Mesendoderm (in vitro differentiated cells): Measurements from ENCODE around the gene ECE1.
"Not testable (repeated sequence)": the region's sequence is repeated elsewhere in the genome, so short reads cannot be mapped to it uniquely, and the experiment has no call there.

ENCODE experiments used
- DNase-seq: peaks from one replicate; pipeline ENCODE4 v3.0.0; 2013
- H2AK5ac ChIP-seq: 2 replicates; pipeline ENCODE4 v1.6.1; 2013; ENCODE audit warnings: low read length, inconsistent platforms
- H2BK120ac ChIP-seq: 2 replicates; pipeline ENCODE4 v1.6.1; 2013; ENCODE audit warnings: low read depth, mild to moderate bottlenecking, low read length, moderate library complexity, mixed read lengths
- H2BK15ac ChIP-seq: replicated peaks from 2 replicates; pipeline ENCODE4 v1.6.1; 2013; ENCODE audit warnings: low read depth, mild to moderate bottlenecking, moderate library complexity
- H2BK5ac ChIP-seq: 2 replicates; pipeline ENCODE4 v1.6.1; 2013; ENCODE audit warnings: low read length, inconsistent platforms
- H3K18ac ChIP-seq: 2 replicates; pipeline ENCODE4 v1.6.1; 2013; ENCODE audit warnings: mild to moderate bottlenecking, low read length, mixed read lengths
- H3K23ac ChIP-seq: one replicate; pipeline ENCODE4 v1.6.1; 2013; ENCODE audit warnings: low read length
- H3K27ac ChIP-seq: 2 replicates; pipeline ENCODE4 v1.5.1; 2013; ENCODE audit warnings: low read depth, mild to moderate bottlenecking, inconsistent platforms, low read length, moderate library complexity
- H3K27me3 ChIP-seq: 2 replicates; pipeline ENCODE4 v1.6.1; 2013; ENCODE audit warnings: low read length, control low read depth, mild to moderate bottlenecking, inconsistent platforms; ENCODE audit not compliant: insufficient read depth, poor library complexity
- H3K36me3 ChIP-seq: 2 replicates; pipeline ENCODE4 v1.6.1; 2013; ENCODE audit warnings: low read length, inconsistent platforms; ENCODE audit not compliant: control insufficient read depth, insufficient read depth
- H3K4ac ChIP-seq: one replicate; pipeline ENCODE4 v1.6.1; 2013; ENCODE audit warnings: low read depth, mild to moderate bottlenecking, low read length, moderate library complexity
- H3K4me1 ChIP-seq: 2 replicates; pipeline ENCODE4 v1.6.1; 2013; ENCODE audit warnings: low read depth, low read length, inconsistent platforms; ENCODE audit not compliant: control insufficient read depth
- H3K4me2 ChIP-seq: 2 replicates; pipeline ENCODE4 v1.6.1; 2013; ENCODE audit warnings: low read length
- H3K4me3 ChIP-seq: 2 replicates; pipeline ENCODE4 v1.5.1; 2013; ENCODE audit warnings: mild to moderate bottlenecking, low read length
- H3K56ac ChIP-seq: one replicate; pipeline ENCODE4 v1.6.1; 2013; ENCODE audit warnings: low read length
- H3K79me1 ChIP-seq: 2 replicates; pipeline ENCODE4 v1.6.1; 2013; ENCODE audit warnings: low read length, inconsistent platforms
- H3K79me2 ChIP-seq: 2 replicates; pipeline ENCODE4 v1.6.1; 2013; ENCODE audit warnings: mild to moderate bottlenecking, low read length; ENCODE audit not compliant: control insufficient read depth, insufficient read depth
- H3K9ac ChIP-seq: 2 replicates; pipeline ENCODE4 v1.6.1; 2013; ENCODE audit warnings: low read length, inconsistent platforms
- H4K5ac ChIP-seq: one replicate; pipeline ENCODE4 v1.6.1; 2013; ENCODE audit warnings: low read length
- H4K8ac ChIP-seq: one replicate; pipeline ENCODE4 v1.6.1; 2013; ENCODE audit warnings: low read depth, mild to moderate bottlenecking, control low read depth, low read length, moderate library complexity
- WGBS: extraction: QIAGEN DNeasy Blood & Tissue Kit; methylation state at CpG from one replicate; pipeline ENCODE4 v1.1.7; 2013; ENCODE audit warnings: low lambda C conversion rate, missing lambda C conversion rate; ENCODE audit not compliant: insufficient coverage; ENCODE audit errors: extremely low coverage; 5-methylcytosine and 5-hydroxymethylcytosine counted together

Gene ECE1

DNA sequence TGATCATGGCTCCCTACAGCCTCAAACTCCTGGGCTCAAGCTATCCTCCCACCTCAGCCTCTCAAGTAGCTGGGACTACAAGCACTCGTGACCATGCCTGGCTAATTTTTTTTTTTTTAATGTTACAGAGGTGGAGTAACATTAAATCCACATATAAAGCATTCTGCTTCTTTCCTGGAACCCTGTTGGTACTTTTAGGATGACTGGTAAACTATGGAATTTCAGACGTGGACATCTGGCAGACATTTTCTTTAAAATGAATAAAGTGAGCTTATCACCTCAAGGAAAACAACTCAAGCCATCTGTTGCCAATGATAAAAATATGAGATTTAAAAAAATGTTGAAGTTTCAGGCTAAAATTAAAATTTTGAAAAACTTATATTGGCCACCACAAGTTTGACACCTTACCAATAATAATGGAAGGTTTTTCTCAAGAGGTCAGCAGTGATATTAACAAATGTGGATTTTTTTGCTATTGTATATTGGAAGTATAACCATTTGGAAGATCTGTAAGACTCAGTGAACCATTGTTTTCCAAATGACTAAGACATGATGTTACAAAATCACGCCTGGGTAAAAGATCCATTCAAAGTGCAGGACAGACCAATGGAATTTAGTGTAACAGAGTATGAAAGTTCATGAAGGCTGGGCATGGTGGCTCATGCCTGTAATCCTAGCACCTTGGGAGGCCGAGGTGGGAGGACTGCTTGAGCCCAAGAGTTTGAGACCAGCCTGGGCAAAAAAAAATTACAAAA lies 60.8 kb downstream of the ECE1 start:
- Histone ChIP-seq H4K5ac (no peak overlapping the region), H4K8ac (no peak overlapping the region), H3K23ac (no peak overlapping the region), H3K18ac (no peak overlapping the region), H2BK15ac (no peak overlapping the region), H3K4me3 (no peak overlapping the region), H3K4ac (no peak overlapping the region), H2BK5ac (no peak overlapping the region), H3K9ac (no peak overlapping the region), H3K56ac (no peak overlapping the region), H3K79me1 (no peaks in the 10 kb centered on the region), H2BK120ac (no peak overlapping the region), H3K36me3 (no peaks in the 10 kb centered on the region), H3K27me3 (no peaks in the 10 kb centered on the region), H3K27ac (no peak overlapping the region), H3K4me2 (no peak overlapping the region), H2AK5ac (no peak overlapping the region), H3K4me1 (no peaks in the 10 kb centered on the region), H3K79me2 (no peaks in the 10 kb centered on the region)
- no CpG with 5 or more reads among the region's 4 CpGs for WGBS
- no peak for DNase-seq

DNA sequence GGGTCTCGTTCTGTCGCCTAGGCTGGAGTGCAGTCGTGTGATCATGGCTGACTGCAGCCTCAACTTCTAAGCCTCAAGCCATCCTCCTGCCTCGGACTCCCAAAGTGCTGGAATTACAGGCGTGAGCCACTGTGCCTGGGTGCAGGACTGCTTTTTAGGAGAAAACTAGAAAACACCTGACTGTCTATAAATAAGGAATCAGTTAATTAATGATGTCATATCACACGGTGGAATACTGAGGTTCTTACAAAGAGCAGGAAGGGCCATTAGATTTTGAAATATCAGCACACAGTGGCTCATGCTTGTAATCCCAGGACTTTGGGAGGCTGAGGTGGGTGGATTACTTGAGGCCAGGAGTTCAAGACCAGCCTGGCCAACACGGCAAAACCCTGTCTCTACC lies 62.0 kb downstream of the ECE1 start:
- H3K4ac ChIP-seq, H2AK5ac ChIP-seq, H4K8ac ChIP-seq, H3K4me1 ChIP-seq, H3K4me2 ChIP-seq, H3K9ac ChIP-seq, H3K4me3 ChIP-seq, H2BK120ac ChIP-seq, H3K27ac ChIP-seq, DNase-seq, H3K27me3 ChIP-seq, H3K36me3 ChIP-seq, H3K23ac ChIP-seq, H4K5ac ChIP-seq, H3K79me1 ChIP-seq, H3K18ac ChIP-seq, H3K79me2 ChIP-seq, H3K56ac ChIP-seq, H2BK15ac ChIP-seq, H2BK5ac ChIP-seq: not testable (repeated sequence)
- no CpG with 5 or more reads among the region's 7 CpGs for WGBS

DNA sequence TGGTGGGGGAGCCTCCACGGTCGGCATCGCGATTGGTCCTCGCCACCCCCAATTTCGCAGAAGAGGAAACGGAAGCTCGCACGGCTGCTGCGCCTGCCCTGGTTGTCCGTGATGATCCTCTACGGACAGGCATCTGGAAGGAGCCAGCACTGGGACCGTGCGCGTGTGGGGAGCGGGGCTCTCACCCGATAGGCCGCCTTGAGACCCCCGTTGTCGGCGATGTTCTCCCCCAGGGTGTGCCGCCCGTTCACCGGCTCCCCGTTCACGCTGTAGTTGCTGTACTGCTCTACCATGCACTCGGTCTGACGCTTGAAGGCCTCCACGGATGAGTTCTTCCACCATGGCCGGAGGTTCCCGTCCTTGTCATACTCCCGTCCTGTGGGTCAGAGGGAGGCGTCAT lies 65.2 kb downstream of the ECE1 start:
- H3K4me2 ChIP-seq: no peak overlapping the region
- H3K4me1 ChIP-seq: no peaks in the 10 kb centered on the region
- no peaks in the 10 kb centered on the region for H3K79me1 ChIP-seq
- DNase-seq: no peak
- H2BK15ac ChIP-seq: no peak overlapping the region
- no peak overlapping the region for H4K5ac ChIP-seq
- no peak overlapping the region for H2BK5ac ChIP-seq
- H3K27me3 ChIP-seq: no peaks in the 10 kb centered on the region
- H2AK5ac ChIP-seq: no peak overlapping the region
- H2BK120ac ChIP-seq: no peak overlapping the region
- no peak overlapping the region for H4K8ac ChIP-seq
- no peaks in the 10 kb centered on the region for H3K79me2 ChIP-seq
- no peak overlapping the region for H3K56ac ChIP-seq
- no peak overlapping the region for H3K4ac ChIP-seq
- H3K18ac ChIP-seq: no peak overlapping the region
- no peak overlapping the region for H3K9ac ChIP-seq
- no peak overlapping the region for H3K27ac ChIP-seq
- H3K23ac ChIP-seq: no peak overlapping the region
- no peak overlapping the region for H3K4me3 ChIP-seq
- WGBS: no CpG with 5 or more reads among the region's 33 CpGs
- peaks cover 1% of the 10 kb centered on the region for H3K36me3 ChIP-seq

GRCh38 chr1:21220815-21221214 lies 69.4 kb downstream of the ECE1 start:
- no peaks in the 10 kb centered on the region for H3K79me1 ChIP-seq
- no peak overlapping the region for H3K27ac ChIP-seq
- H2BK120ac ChIP-seq: no peak overlapping the region
- no peak overlapping the region for H2BK15ac ChIP-seq
- H3K36me3 ChIP-seq: peaks cover 1% of the 10 kb centered on the region
- no peak overlapping the region for H3K23ac ChIP-seq
- no peak overlapping the region for H4K5ac ChIP-seq
- no peak overlapping the region for H3K9ac ChIP-seq
- no peaks in the 10 kb centered on the region for H3K27me3 ChIP-seq
- peaks cover 2% of the 10 kb centered on the region for H3K4me1 ChIP-seq
- no peak overlapping the region for H2AK5ac ChIP-seq
- no peak overlapping the region for H4K8ac ChIP-seq
- no peak overlapping the region for H2BK5ac ChIP-seq
- no peak overlapping the region for H3K56ac ChIP-seq
- DNase-seq: no peak
- no peak overlapping the region for H3K4ac ChIP-seq
- no peak overlapping the region for H3K18ac ChIP-seq
- H3K4me3 ChIP-seq: no peak overlapping the region
- H3K4me2 ChIP-seq: no peak overlapping the region
- WGBS: no CpG with 5 or more reads among the region's 7 CpGs
- no peaks in the 10 kb centered on the region for H3K79me2 ChIP-seq

GRCh38 chr1:21219674-21220073 lies 70.6 kb downstream of the ECE1 start:
- Histone ChIP-seq H3K18ac (no peak overlapping the region), H3K4ac (no peak overlapping the region), H3K4me3 (no peak overlapping the region), H3K79me1 (no peaks in the 10 kb centered on the region), H4K5ac (no peak overlapping the region), H3K27ac (no peak overlapping the region), H2BK120ac (no peak overlapping the region), H2BK15ac (no peak overlapping the region), H3K23ac (no peak overlapping the region), H3K79me2 (no peaks in the 10 kb centered on the region), H3K27me3 (no peaks in the 10 kb centered on the region), H4K8ac (no peak overlapping the region), H3K4me2 (no peak overlapping the region), H2AK5ac (no peak overlapping the region), H3K4me1 (peaks cover 2% of the 10 kb centered on the region), H3K56ac (no peak overlapping the region), H3K36me3 (peaks cover 1% of the 10 kb centered on the region), H3K9ac (no peak overlapping the region), H2BK5ac (no peak overlapping the region)
- no CpG with 5 or more reads among the region's 21 CpGs for WGBS
- no peak for DNase-seq
